Mucosa of rectum (tissue), 2 donors: ENCODE data around the gene GGTLC2.
"Not testable (repeated sequence)": the region's sequence is repeated elsewhere in the genome, so short reads cannot be mapped to it uniquely, and the experiment has no call there.

ENCODE experiments used
- H3K27ac ChIP-seq, 2 donors: one replicate each; pipeline ENCODE4 v1.7.0; 2013; ENCODE audit warnings: inconsistent platforms in 2 of 2, low read depth in 2 of 2, low read length in 2 of 2
- H3K27me3 ChIP-seq, 2 donors: one replicate each; pipeline ENCODE4 v1.7.0; 2013; ENCODE audit warnings: low read length in 2 of 2; ENCODE audit not compliant: control insufficient read depth in 2 of 2, insufficient read depth in 2 of 2
- H3K36me3 ChIP-seq, 2 donors: one replicate each; pipeline ENCODE4 v1.7.0; 2013; ENCODE audit warnings: low read length in 2 of 2; ENCODE audit not compliant: control insufficient read depth in 2 of 2, insufficient read depth in 2 of 2
- H3K4me1 ChIP-seq, 2 donors: one replicate each; pipeline ENCODE4 v1.7.0; 2013; ENCODE audit warnings: low read length in 2 of 2, mild to moderate bottlenecking in 1 of 2; ENCODE audit not compliant: control insufficient read depth in 2 of 2, insufficient read depth in 2 of 2
- H3K4me3 ChIP-seq, 2 donors: one replicate each; pipeline ENCODE4 v1.7.0; 2013; ENCODE audit warnings: low read length in 2 of 2
- H3K9ac ChIP-seq, 2 donors: one replicate each; pipeline ENCODE4 v1.7.0; 2013; ENCODE audit warnings: low read length in 2 of 2, low read depth in 1 of 2, mild to moderate bottlenecking in 1 of 2
- H3K9me3 ChIP-seq, 2 donors: one replicate each; pipeline ENCODE4 v1.7.0; 2013; ENCODE audit warnings: low read length in 2 of 2; ENCODE audit not compliant: control insufficient read depth in 2 of 2
- donor health status: healthy.
- donor health status: Normal muscosa, but diverticular disease.

Gene GGTLC2

DNA sequence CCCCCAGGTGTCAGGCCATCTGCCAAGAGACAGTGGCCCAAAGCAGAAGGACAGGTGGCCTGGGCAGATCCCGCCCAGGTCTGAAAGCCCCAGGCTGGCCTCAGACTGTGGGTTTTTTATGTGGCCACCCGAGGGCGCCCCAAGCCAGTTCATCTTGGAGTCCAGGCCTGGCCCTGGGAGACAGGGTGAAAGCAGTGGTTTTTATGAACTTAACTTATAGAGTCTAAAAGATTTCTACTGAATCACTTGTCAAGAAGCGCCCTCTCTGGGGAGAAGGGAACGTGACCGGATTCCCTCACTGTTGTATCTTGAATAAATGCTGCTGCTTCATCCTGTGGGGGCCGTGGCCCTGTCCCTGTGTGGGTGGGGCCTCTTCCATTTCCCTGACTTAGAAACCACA is 8.2 kb upstream of the GGTLC2 start:
- H3K4me3 ChIP-seq, H3K36me3 ChIP-seq, H3K9ac ChIP-seq, H3K9me3 ChIP-seq, H3K4me1 ChIP-seq, H3K27me3 ChIP-seq, H3K27ac ChIP-seq: not testable (repeated sequence)

DNA sequence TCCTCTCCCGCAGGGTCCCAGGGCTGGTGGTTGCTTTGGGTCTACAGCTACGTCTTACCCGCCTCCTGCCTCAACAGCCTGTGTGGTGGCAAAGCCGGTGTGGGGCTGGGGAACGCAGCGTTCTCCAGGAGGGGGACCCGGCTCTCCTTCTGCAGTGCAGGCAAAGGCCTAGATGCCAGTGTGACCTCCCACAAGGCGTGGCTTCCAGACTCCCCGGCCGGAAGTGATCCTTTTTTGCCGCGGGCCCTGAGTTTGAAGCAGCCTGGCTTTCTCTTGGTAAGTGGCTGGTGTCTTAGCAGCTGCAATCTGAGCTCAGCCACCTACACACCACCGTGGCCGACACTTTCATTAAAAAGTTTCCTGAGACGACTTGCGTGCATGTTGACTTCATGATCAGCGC is 6.1 kb upstream of the GGTLC2 start:
- not testable (repeated sequence) for H3K36me3 ChIP-seq, H3K27me3 ChIP-seq, H3K9ac ChIP-seq, H3K27ac ChIP-seq, H3K4me1 ChIP-seq, H3K9me3 ChIP-seq, H3K4me3 ChIP-seq

DNA sequence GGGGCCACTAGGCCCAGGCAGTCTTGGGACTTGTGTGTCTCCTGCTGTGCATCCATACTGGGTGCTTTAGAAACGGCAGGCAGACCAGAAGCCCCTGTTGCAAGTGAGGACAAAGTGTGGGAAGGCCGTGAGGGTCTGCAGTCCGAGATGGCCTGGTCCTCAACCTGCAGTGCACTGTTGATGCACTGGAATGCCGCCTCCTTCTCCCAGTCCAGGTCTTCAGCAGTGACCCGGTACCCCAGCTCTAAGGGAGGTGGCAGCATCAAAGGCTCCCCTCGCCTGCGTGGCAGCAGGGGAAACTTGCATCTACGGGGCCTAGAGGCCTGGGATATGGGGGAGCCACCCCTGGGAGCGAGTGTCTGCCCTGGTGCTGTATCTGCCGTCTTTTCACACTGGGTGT is 2.2 kb upstream of the GGTLC2 start:
- H3K9me3 ChIP-seq, H3K27ac ChIP-seq, H3K9ac ChIP-seq: not testable (repeated sequence)

DNA sequence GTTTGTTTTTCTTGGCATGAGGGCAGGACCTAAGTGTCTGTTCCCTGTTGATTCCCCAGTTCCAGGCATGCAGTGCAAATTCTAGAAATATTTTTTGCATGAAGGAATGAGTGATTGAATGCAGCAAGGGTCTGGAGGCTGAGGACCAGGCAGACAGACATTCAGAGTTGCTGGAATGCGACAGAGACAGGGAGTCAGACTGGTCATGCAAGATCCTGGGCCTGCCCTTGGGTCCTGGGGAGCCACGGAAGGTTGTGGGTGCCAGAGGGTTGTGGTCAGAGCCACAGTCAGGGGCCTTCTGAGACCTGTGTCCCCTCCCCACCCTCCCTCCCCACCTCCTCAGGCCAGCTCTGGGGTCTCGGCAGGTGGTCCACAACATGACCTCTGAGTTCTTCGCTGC is 1.6 kb downstream of the GGTLC2 start:
- H3K4me1 ChIP-seq, H3K27ac ChIP-seq, H3K9ac ChIP-seq, H3K4me3 ChIP-seq, H3K36me3 ChIP-seq, H3K27me3 ChIP-seq, H3K9me3 ChIP-seq: not testable (repeated sequence)

More for the DNA sequence above, 2.2 kb upstream of the GGTLC2 start:
- not testable (repeated sequence) for H3K4me1 ChIP-seq, H3K27me3 ChIP-seq, H3K36me3 ChIP-seq, H3K4me3 ChIP-seq

DNA sequence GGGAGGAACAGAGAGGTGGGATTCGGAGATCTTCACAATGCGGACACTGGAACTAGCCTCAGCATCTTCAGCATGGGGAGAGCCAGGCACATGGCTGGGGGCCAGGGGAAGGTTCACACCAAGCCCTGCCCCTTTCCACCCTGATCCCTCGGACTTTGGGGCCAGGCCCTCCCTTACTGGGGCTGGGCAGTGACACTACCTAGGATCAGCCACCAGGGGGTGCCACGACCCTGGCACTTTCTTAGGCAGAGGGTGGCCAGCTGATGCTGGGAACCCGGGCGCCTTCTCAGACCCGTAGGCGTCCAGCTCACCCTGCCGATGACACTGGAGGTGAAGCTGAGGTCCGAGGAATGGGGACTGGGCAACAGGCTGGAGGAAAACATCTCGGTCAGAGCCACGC is 3.5 kb downstream of the GGTLC2 start:
- not testable (repeated sequence) for H3K27me3 ChIP-seq, H3K4me1 ChIP-seq, H3K36me3 ChIP-seq, H3K9me3 ChIP-seq, H3K9ac ChIP-seq, H3K4me3 ChIP-seq, H3K27ac ChIP-seq

DNA sequence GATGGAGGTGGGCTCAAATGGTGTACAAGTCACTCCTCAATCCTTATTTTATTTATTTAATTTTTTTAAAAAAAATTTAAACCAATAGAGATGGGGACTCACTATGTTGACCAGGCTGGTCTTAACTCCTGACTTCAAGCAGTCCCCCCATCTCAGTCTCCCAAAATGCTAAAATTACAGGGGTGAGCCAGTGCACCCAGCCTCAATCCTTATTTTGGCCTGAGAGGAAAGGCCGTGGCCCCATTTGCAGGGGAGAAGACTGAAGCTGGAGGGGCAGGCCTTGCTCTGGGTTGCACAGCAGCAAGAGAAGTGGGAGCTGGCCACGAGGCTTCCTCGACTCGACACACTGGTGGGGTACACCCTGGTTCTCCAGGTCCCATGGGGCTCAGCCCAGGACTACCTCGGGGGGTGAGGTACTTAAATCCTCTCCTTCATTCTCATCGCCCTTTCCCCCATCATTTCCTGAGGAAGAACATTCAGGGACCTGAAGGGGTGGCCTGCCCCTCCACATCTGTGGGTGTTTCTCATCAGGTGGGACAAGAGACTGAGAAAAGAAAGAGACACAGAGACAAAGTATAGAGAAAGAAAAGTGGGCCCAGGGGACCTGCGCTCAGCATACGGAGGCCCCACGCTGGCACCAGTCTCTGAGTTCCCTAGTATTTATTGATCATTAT is 4.6 kb downstream of the GGTLC2 start:
- not testable (repeated sequence) for H3K27me3 ChIP-seq

DNA sequence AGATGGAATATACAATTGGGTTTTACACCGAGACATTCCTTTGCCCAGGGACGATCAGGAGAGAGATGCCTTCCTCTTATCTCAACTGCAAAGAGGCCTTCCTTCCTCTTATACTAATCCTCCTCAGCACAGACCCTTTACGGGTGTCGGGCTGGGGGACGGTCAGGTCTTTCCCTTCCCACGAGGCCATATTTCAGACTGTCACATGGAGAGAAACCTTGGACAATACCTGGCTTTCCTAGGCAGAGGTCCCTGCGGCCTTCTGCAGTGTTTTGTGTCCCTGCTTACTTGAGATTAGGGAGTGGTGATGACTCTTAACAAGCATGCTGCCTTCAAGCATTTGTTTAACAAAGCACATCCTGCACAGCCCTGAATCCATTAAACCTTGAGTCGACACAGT is 5.3 kb downstream of the GGTLC2 start:
- not testable (repeated sequence) for H3K4me3 ChIP-seq, H3K4me1 ChIP-seq, H3K9ac ChIP-seq, H3K27me3 ChIP-seq, H3K36me3 ChIP-seq, H3K27ac ChIP-seq, H3K9me3 ChIP-seq

More for the DNA sequence above, 4.6 kb downstream of the GGTLC2 start:
- H3K36me3 ChIP-seq, H3K9me3 ChIP-seq, H3K4me3 ChIP-seq, H3K9ac ChIP-seq, H3K4me1 ChIP-seq, H3K27ac ChIP-seq: not testable (repeated sequence)

DNA sequence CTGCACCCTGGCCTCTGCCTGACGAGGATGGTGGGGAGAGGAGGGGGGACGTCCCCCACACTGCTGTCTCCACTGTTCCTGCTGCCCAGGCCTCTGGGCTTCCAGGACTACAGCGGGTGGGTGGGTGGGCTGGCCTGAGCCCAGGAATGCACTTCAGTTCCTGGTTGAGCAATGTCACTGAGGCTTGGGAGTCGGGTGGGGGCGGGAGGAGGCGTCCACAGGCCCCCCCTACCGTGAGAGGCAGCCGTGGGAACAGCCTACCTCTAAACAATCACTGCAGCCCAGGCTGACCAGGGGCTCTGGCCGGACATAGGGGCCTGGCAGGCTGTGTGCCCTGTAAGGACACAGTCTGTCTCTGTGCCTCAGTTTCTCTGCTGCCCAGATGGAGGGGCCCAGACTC is 6.0 kb downstream of the GGTLC2 start:
- H3K27me3 ChIP-seq, H3K4me3 ChIP-seq, H3K27ac ChIP-seq, H3K9ac ChIP-seq, H3K36me3 ChIP-seq, H3K9me3 ChIP-seq, H3K4me1 ChIP-seq: not testable (repeated sequence)

DNA sequence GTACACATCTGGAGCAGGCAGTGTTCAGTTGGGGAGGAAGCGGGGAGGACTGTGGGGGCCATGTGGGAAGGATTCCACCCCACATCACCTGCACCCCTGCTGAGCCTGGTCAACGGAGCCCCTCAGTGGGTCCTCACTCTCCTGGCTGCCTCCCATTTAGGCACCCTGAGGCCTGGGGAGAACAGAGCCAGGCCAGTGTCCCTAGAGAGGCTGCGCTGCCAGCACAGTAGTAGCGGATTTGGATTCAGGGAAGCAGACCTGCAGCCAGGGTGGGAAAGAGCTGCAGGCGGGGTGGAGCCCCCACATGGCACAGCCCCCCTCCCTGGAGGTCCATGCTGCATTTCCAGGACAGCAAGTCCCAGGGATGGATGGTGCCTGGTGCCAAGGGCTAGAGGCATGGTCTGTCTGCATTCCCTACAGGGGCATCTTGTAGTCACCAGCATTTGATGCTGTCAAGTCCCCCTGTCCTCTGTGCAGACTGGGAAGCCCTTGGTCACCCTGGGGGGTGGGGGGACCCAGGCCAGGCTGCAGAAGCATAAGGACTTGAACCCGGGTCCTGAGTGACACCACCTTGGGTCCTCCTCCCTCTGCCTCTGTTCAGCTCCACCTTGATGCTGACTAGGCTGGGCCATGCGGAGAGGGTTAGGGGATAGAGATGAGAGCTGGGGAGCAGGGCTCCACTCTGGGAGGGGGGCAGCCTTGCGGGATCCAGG is 6.5 kb downstream of the GGTLC2 start:
- not testable (repeated sequence) for H3K9me3 ChIP-seq, H3K4me1 ChIP-seq, H3K9ac ChIP-seq, H3K4me3 ChIP-seq, H3K36me3 ChIP-seq, H3K27ac ChIP-seq, H3K27me3 ChIP-seq

DNA sequence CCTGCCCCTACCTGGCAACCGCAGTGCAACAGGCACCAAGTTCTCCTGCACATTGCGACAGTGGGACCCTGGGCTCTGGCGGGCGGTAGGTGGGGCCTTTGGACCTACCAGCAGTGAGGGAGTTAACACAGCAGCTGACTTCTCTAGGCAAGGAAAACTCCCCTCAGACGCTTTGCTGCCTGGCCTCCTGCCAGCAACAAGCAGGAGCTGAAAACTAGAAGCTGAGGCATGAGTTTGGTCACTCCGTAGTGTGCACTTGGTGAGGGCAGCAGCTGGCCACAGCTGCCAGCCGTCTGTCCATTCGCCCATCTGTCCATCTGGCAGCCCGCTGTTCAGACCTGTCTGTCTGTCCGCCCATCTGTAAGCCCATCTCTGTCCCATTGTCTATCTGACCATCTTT is 7.2 kb downstream of the GGTLC2 start:
- not testable (repeated sequence) for H3K4me1 ChIP-seq, H3K27ac ChIP-seq

DNA sequence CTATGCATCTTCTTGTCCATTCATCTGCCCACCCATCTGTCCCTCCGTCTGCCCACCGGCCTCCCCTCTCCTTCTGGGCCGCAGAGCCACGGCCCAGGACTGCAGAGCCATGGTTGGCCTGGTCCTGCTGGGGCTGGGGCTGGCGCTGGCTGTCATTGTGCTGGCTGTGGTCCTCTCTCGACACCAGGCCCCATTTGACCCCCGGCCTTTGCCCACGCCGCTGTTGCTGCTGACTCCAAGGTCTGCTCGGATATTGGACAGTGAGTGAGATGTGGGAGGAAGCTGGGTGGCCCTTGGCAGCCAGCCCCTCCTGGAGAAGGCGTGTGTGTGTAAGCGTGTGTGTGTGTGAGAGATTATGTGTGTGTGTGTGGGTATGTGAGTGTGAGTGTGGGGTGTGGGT is 7.7 kb downstream of the GGTLC2 start:
- H3K4me3 ChIP-seq, H3K36me3 ChIP-seq, H3K27ac ChIP-seq, H3K27me3 ChIP-seq, H3K9ac ChIP-seq, H3K4me1 ChIP-seq, H3K9me3 ChIP-seq: not testable (repeated sequence)

More for the DNA sequence above, 7.2 kb downstream of the GGTLC2 start:
- not testable (repeated sequence) for H3K36me3 ChIP-seq, H3K27me3 ChIP-seq, H3K9me3 ChIP-seq, H3K4me3 ChIP-seq, H3K9ac ChIP-seq
